Lower leg skin (tissue), 3 donors: ENCODE results near the gene MKLN1.

ENCODE experiments used
- CTCF ChIP-seq, 3 donors: fragments of 450-650 bp; IDR thresholded peaks; one replicate each; pipeline ENCODE4 v1.5.1; 2016; ENCODE audit warnings: antibody characterized with exemption in 3 of 3, mild to moderate bottlenecking in 3 of 3, moderate library complexity in 2 of 3
- POLR2A ChIP-seq, 2 donors: fragments of 450-650 bp; IDR thresholded peaks; one replicate each; pipeline ENCODE4 v1.6.1; 2016 to 2017; ENCODE audit warnings: antibody characterized with exemption in 2 of 2, mild to moderate bottlenecking in 1 of 2, moderate library complexity in 1 of 2

DNA sequence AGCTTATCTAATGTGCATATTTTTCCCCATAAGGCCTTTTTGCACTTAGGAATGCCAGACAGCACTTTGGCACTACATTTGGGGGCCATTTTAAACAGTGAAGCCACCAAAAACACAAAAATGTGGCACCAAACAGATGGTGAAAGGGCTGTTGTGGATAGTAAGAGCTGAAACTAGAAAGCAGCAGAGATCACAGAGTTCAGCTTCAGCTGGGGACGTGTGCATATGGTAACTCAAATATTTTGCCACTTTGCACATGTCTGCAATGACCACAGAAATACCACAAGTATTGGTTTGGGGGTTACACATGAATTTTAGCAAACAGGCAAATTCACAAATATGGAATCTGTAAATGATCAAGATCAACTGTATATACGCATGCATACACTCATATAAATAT lies 155.9 kb downstream of the MKLN1 start:
- no peak for TF ChIP-seq POLR2A (IDR thresholded peaks at IDR 0.05)
- no peak for TF ChIP-seq CTCF (IDR thresholded peaks at IDR 0.05)
